22Rv1 (cell line): ENCODE results near the gene ORM1.
"Not testable (repeated sequence)": the region's sequence is repeated elsewhere in the genome, so short reads cannot be mapped to it uniquely, and the experiment has no call there.

Experiments
- CTCF ChIP-seq: fragments of 450-650 bp; IDR thresholded peaks from 2 replicates; pipeline ENCODE4 v1.5.1; 2017; ENCODE audit warnings: mild to moderate bottlenecking
- ZFX ChIP-seq: fragments of 450-650 bp; IDR thresholded peaks from 2 replicates; pipeline ENCODE4 v1.6.1; 2017; ENCODE audit warnings: antibody characterized with exemption, borderline replicate concordance

GRCh38 chr9:114322160-114322818 is 609 bp upstream of the ORM1 start:
- TF ChIP-seq CTCF, ZFX: not testable (repeated sequence)
